T-helper 9 cell (primary cell): ENCODE results near the gene CCDC198.

Experiments used
- DNase-seq: peaks from one replicate; pipeline ENCODE4 v3.0.0-alpha.2; 2020

Gene CCDC198

GRCh38 chr14:57462551-57462950 lies 31.1 kb downstream of the CCDC198 start:
- no peak for DNase-seq

- DNase-seq, result no peak
Observed at GRCh38 chr14:57461777-57462320, 31.8 kb downstream of the CCDC198 start.

GRCh38 chr14:57435923-57436322 lies 57.7 kb downstream of the CCDC198 start:
- no peak for DNase-seq

GRCh38 chr14:57420986-57421385 lies 72.7 kb downstream of the CCDC198 start:
- DNase-seq, result no peak

- no peak for DNase-seq
Observed at GRCh38 chr14:57420033-57420432, 73.6 kb downstream of the CCDC198 start.
